22Rv1 (cell line): ENCODE data around the gene GRM4.

Experiments
- ZFX ChIP-seq: fragments of 450-650 bp; IDR thresholded peaks from 2 replicates; pipeline ENCODE4 v1.6.1; 2017; ENCODE audit warnings: antibody characterized with exemption, borderline replicate concordance
- TF ChIP-seq, protein P1 (sequence below): fragments of 450-650 bp; IDR thresholded peaks from 2 replicates; pipeline ENCODE4 v1.5.1; 2017; ENCODE audit warnings: mild to moderate bottlenecking

DNA sequence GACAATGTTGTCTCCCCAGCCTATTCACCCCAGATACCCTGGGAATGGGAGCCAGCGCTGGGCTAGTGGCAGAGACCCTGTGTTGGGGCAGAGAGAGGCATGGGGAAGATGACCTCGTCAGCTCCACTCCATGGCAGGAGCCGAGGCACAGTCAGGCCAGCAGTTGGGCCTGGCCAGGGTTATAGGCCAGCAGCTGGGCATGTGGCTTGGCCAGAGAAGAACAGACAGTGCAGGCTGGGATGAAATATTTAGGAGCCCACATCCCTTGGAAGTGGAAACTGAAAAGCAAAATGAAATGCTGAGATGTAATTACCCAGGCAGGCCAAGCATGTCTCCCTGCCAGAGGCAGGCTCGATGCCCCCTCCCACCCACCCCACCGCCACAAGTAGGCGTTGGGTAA is 70.0 kb downstream of the GRM4 start:
- TF ChIP-seq, protein P1, sequence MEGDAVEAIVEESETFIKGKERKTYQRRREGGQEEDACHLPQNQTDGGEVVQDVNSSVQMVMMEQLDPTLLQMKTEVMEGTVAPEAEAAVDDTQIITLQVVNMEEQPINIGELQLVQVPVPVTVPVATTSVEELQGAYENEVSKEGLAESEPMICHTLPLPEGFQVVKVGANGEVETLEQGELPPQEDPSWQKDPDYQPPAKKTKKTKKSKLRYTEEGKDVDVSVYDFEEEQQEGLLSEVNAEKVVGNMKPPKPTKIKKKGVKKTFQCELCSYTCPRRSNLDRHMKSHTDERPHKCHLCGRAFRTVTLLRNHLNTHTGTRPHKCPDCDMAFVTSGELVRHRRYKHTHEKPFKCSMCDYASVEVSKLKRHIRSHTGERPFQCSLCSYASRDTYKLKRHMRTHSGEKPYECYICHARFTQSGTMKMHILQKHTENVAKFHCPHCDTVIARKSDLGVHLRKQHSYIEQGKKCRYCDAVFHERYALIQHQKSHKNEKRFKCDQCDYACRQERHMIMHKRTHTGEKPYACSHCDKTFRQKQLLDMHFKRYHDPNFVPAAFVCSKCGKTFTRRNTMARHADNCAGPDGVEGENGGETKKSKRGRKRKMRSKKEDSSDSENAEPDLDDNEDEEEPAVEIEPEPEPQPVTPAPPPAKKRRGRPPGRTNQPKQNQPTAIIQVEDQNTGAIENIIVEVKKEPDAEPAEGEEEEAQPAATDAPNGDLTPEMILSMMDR, result no peak
- no peak for TF ChIP-seq ZFX
